Measurements from ENCODE around the gene SOX6. TPM values are rescaled to one million over a fixed set of nuclear protein-coding genes. Genes with fewer than 3 reads are reported as not detected.

SOX6 gene
- total RNA-seq, 1 donor from 2014 or later = 7.6 TPM

DNA sequence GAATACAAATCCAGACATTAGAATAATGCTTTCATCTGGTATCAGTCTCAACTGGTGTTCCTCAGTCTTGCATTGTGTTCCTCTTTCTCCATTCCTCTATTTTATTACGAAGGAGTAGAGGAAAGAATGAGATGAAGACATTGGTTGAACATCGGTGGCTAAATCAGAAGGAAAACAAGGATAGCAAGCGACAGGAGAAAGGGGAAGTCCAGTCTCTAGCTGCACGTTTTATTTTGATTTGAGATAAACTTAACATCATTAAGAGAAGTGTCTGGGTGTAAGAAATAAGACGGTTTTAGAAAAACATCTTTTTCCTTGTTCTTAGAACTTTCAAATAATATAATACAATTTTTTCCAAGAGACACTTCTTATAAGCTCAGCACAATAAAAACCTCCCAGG is 6.2 kb downstream of the SOX6 start:
- Histone ChIP-seq H2AFZ (replicated peaks) (no peak overlapping the region), H3K9ac (no peak overlapping the region), H4K20me1 (ENCODE audit: low read depth) (no peaks in the 10 kb centered on the region), H3K9me3 (ENCODE audit: low read depth) (no peaks in the 10 kb centered on the region), H3K36me3 (no peaks in the 10 kb centered on the region), H3K27me3 (peaks cover 35% of the 10 kb centered on the region), H3K4me1 (no peaks in the 10 kb centered on the region), H3K4me2 (no peak overlapping the region), H3K4me3 (no peak overlapping the region), H3K27ac (no peak overlapping the region), H3F3A (ENCODE audit: low read depth) (no peaks in the 10 kb centered on the region), H3K79me2 (ENCODE audit: low read depth) (no peaks in the 10 kb centered on the region)
- Mint-ChIP-seq H3K36me3 (no peaks in the 10 kb centered on the region), H3K4me1 (peaks cover 5% of the 10 kb centered on the region), H3K9me3 (no peaks in the 10 kb centered on the region), H3K4me3 (no peak overlapping the region), H3K27me3 (ENCODE audit: insufficient read depth, low read depth) (no peaks in the 10 kb centered on the region), H3K27ac (no peak overlapping the region)
- TF ChIP-seq EZH2 (IDR thresholded peaks at IDR 0.05) (no peak), EZH2phosphoT487 (IDR thresholded peaks at IDR 0.05) (no peak)
- TF ChIP-seq, protein P1, sequence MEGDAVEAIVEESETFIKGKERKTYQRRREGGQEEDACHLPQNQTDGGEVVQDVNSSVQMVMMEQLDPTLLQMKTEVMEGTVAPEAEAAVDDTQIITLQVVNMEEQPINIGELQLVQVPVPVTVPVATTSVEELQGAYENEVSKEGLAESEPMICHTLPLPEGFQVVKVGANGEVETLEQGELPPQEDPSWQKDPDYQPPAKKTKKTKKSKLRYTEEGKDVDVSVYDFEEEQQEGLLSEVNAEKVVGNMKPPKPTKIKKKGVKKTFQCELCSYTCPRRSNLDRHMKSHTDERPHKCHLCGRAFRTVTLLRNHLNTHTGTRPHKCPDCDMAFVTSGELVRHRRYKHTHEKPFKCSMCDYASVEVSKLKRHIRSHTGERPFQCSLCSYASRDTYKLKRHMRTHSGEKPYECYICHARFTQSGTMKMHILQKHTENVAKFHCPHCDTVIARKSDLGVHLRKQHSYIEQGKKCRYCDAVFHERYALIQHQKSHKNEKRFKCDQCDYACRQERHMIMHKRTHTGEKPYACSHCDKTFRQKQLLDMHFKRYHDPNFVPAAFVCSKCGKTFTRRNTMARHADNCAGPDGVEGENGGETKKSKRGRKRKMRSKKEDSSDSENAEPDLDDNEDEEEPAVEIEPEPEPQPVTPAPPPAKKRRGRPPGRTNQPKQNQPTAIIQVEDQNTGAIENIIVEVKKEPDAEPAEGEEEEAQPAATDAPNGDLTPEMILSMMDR (IDR thresholded peaks at IDR 0.05) = no peak
- no peak for DNase-seq (ENCODE audit: low spot score)

DNA sequence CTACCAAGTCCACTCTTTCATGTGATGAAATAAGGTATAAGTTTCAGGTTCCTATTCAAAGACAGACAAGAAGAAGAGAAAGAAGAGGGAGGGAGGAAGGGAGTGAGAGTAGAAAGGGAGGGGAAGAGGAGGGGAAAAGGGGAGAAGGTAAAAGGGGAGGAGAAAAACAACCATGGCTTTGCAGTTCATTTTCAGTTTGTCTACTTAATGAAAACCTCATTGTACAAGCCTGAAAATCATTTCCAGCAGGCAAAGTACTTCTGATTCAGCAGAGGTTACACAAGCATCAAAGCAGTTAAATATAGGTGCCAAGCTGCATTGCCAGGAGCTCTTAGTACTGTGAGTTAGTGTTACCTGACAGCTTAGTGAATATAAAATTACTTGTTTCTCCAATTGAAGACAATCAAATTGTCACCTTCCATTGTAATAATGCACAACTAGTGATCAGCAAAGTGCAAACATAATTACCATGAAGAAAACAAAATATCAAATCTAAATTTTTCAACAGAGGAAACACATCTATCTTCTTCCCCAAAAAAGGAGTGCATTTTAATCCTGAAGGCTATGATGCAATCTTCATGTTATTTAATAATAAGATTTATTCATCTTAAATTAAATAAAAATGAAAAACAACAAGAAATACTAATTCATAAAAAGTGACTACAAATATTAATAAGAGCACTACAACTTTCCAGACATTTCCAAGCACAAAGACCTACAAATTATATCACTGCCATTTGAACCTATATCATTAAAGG is 8.2 kb downstream of the SOX6 start:
- no peaks in the 10 kb centered on the region for H3F3A ChIP-seq (ENCODE audit: low read depth)
- Mint-ChIP-seq H3K36me3 (no peaks in the 10 kb centered on the region), H3K27me3 (ENCODE audit: insufficient read depth, low read depth) (no peaks in the 10 kb centered on the region), H3K4me3 (no peak overlapping the region), H3K4me1 (peaks cover 9% of the 10 kb centered on the region), H3K27ac (no peak overlapping the region), H3K9me3 (no peaks in the 10 kb centered on the region)
- no peak overlapping the region for H3K4me2 ChIP-seq
- H3K27me3 ChIP-seq = peaks cover 36% of the 10 kb centered on the region
- no peaks in the 10 kb centered on the region for H3K79me2 ChIP-seq (ENCODE audit: low read depth)
- no peaks in the 10 kb centered on the region for H3K9me3 ChIP-seq (ENCODE audit: low read depth)
- H2AFZ ChIP-seq (replicated peaks) = no peak overlapping the region
- H3K27ac ChIP-seq = no peak overlapping the region
- H4K20me1 ChIP-seq (ENCODE audit: low read depth) = no peaks in the 10 kb centered on the region
- H3K9ac ChIP-seq = no peak overlapping the region
- TF ChIP-seq EZH2phosphoT487 (IDR thresholded peaks at IDR 0.05) (no peak), EZH2 (IDR thresholded peaks at IDR 0.05) (no peak)
- TF ChIP-seq, protein P1 (IDR thresholded peaks at IDR 0.05) = no peak
- no peaks in the 10 kb centered on the region for H3K4me1 ChIP-seq
- H3K36me3 ChIP-seq = no peaks in the 10 kb centered on the region
- H3K4me3 ChIP-seq = no peak overlapping the region
- DNase-seq (ENCODE audit: low spot score) = no peak

DNA sequence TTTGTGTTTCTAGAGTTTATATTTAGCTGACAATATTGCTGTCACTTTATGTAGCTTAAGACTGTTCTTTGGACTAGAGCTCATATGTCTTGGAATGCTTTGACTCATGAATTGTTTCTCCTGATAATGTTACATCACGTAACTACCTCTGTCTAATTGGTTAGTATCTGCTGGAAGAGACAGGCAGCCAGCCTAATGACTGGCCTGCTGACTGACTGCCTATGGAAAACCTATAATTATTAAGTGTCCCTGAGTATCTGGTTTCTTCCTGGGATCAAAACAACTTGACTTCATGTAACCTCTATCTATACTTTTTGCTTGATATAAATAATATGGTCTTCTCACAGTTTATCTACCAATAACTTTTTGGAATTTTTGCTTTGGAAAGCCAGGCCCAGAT is 9.4 kb downstream of the SOX6 start:
- H3K36me3 ChIP-seq = no peaks in the 10 kb centered on the region
- no peaks in the 10 kb centered on the region for H3K79me2 ChIP-seq (ENCODE audit: low read depth)
- Mint-ChIP-seq H3K9me3 (no peaks in the 10 kb centered on the region), H3K36me3 (no peaks in the 10 kb centered on the region), H3K27me3 (ENCODE audit: insufficient read depth, low read depth) (no peaks in the 10 kb centered on the region), H3K4me3 (no peak overlapping the region), H3K27ac (no peak overlapping the region), H3K4me1 (peaks cover 9% of the 10 kb centered on the region)
- H3K27me3 ChIP-seq = peaks cover 31% of the 10 kb centered on the region
- no peak overlapping the region for H3K27ac ChIP-seq
- no peaks in the 10 kb centered on the region for H4K20me1 ChIP-seq (ENCODE audit: low read depth)
- no peaks in the 10 kb centered on the region for H3F3A ChIP-seq (ENCODE audit: low read depth)
- no peak overlapping the region for H2AFZ ChIP-seq (replicated peaks)
- no peaks in the 10 kb centered on the region for H3K4me1 ChIP-seq
- TF ChIP-seq, protein P1 (IDR thresholded peaks at IDR 0.05) = no peak
- no peak for TF ChIP-seq EZH2phosphoT487 (IDR thresholded peaks at IDR 0.05)
- no peak for TF ChIP-seq EZH2 (IDR thresholded peaks at IDR 0.05)
- DNase-seq (ENCODE audit: low spot score) = no peak
- H3K4me2 ChIP-seq = no peak overlapping the region
- H3K4me3 ChIP-seq = no peak overlapping the region
- H3K9ac ChIP-seq = no peak overlapping the region
- no peaks in the 10 kb centered on the region for H3K9me3 ChIP-seq (ENCODE audit: low read depth)
